NT2/D1 (cell line): ENCODE measurements around the gene GLRX.

Source experiments
- SUZ12 ChIP-seq: IDR thresholded peaks from 2 replicates; pipeline ENCODE4 v1.6.1; 2011; ENCODE audit not compliant: insufficient read length, insufficient read depth; ENCODE audit errors: extremely low read depth
- YY1 ChIP-seq: IDR thresholded peaks from 2 replicates; pipeline ENCODE4 v1.6.1; 2011; ENCODE audit not compliant: insufficient read length, insufficient read depth

- TF ChIP-seq YY1 (no peak), SUZ12 (no peak)
Measured at GRCh38 chr5:95783661-95784060, 38.9 kb downstream of the GLRX start.
